Vagina (tissue), 2 donors: Measurements from ENCODE around the gene RBM33.

ENCODE experiments used
- CTCF ChIP-seq, 3 experiments: fragments of 450-650 bp in 2 of 3; fragments of 200-600 bp in 1 of 3; sonication (generic) in 1 of 3; IDR thresholded peaks; one replicate each; pipeline ENCODE4 v1.5.1; 2017 to 2019; ENCODE audit warnings: antibody characterized with exemption in 3 of 3, mild to moderate bottlenecking in 2 of 3, moderate library complexity in 2 of 3
- POLR2A ChIP-seq, 2 donors: fragments of 450-650 bp; IDR thresholded peaks; one replicate each; pipeline ENCODE4 v1.6.1; 2017; ENCODE audit warnings: antibody characterized with exemption in 2 of 2, mild to moderate bottlenecking in 2 of 2, moderate library complexity in 2 of 2
- POLR2AphosphoS5 ChIP-seq, 2 donors: sonication (generic); formaldehyde crosslinking; IDR thresholded peaks; one replicate each; pipeline ENCODE4 v1.9.0; 2017; ENCODE audit warnings: antibody characterized with exemption in 2 of 2, mild to moderate bottlenecking in 2 of 2, low read depth in 1 of 2; ENCODE audit not compliant: insufficient read depth in 1 of 2

- TF ChIP-seq POLR2AphosphoS5 (IDR thresholded peaks at IDR 0.05; ENCODE audit: insufficient read depth in 1 of 2, low read depth in 1 of 2), result peak in 1 of 2 donors; percentile 40
- TF ChIP-seq CTCF (IDR thresholded peaks at IDR 0.05), result no peak
- no peak for TF ChIP-seq POLR2A (IDR thresholded peaks at IDR 0.05)
Measured at GRCh38 chr7:155665957-155666287, 21.5 kb downstream of the RBM33 start.
